ENCODE measurements around the gene CNTNAP2. TPM values are rescaled to one million over a fixed set of nuclear protein-coding genes. Genes with fewer than 3 reads are reported as not detected.

Gene CNTNAP2
- total and polyA plus RNA-seq, 7 donors = 0.60 to 2.4 (median 1.7) TPM

GRCh38 chr7:147611431-147611830 is 1494.8 kb downstream of the CNTNAP2 start:
- no peaks in the 10 kb centered on the region for H3K27me3 ChIP-seq
- intact Hi-C loops (cut with DNase I) = no loop called here
- no peak for DNase-seq
- H3K27ac ChIP-seq = no peak overlapping the region
- no peaks in the 10 kb centered on the region for H3K9me3 ChIP-seq
- no peaks in the 10 kb centered on the region for H3K4me1 ChIP-seq
- H3K4me3 ChIP-seq = no peak overlapping the region
- WGBS, 2 donors = 90 to 92% methylated on average over 1 of the region's 1 CpG
- no peaks in the 10 kb centered on the region for H3K36me3 ChIP-seq
- TF ChIP-seq POLR2A (IDR thresholded peaks at IDR 0.05) (no peak), POLR2AphosphoS5 (IDR thresholded peaks at IDR 0.05) (no peak), EP300 (IDR thresholded peaks at IDR 0.05) (no peak), CTCF (IDR thresholded peaks at IDR 0.05) (no peak)

DNA sequence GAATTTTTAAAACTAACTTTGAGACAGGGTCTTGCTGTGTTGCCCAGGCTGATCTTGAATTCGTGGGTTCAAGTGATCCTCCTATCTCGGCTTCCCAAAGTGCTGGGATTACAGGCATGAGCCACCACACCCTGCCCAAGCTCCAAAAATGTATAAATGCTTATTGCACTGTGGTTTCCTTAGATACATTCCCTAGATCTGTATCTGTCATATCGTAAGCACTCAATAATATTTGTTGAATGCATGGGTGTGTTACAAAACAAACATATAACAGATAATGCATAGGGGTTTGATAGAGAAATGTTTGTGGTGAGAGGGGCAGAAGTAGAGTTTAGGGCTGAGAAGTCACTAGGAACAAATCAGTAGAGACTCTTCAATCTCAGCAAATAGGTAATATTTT is 1518.7 kb downstream of the CNTNAP2 start:
- 37 to 61% methylated on average over 3 of the region's 3 CpGs for WGBS, 2 donors
- Histone ChIP-seq H3K27ac (no peak overlapping the region), H3K4me3 (no peak overlapping the region), H3K4me1 (no peaks in the 10 kb centered on the region), H3K27me3 (no peaks in the 10 kb centered on the region), H3K9me3 (no peaks in the 10 kb centered on the region), H3K36me3 (no peaks in the 10 kb centered on the region)
- TF ChIP-seq CTCF (IDR thresholded peaks at IDR 0.05) (no peak), POLR2AphosphoS5 (IDR thresholded peaks at IDR 0.05) (no peak), EP300 (IDR thresholded peaks at IDR 0.05) (no peak), POLR2A (IDR thresholded peaks at IDR 0.05) (no peak)
- intact Hi-C loops (cut with DNase I) = no loop called here
- no peak for DNase-seq

DNA sequence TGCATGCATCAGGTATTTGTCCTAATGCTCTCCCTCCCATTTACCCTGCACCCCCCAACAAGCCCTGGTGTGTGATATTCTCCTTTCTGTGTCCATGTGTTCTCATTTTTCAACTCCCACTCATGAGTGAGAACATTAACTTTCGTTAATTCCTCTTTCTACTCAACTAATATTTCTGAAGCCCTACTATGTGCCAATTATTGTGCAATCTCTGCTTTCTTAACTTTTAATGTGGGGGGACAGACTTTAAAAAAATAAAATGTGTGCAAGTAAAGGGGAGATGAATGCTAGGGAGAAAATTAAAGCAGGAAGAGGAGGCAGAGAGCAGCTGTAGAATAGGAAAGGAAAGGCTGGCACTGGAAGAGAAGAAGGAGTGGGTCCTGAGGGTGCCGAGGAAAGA is 1520.0 kb downstream of the CNTNAP2 start:
- intact Hi-C loops (cut with DNase I) = no loop called here
- DNase-seq = no peak
- no peaks in the 10 kb centered on the region for H3K4me1 ChIP-seq

DNA sequence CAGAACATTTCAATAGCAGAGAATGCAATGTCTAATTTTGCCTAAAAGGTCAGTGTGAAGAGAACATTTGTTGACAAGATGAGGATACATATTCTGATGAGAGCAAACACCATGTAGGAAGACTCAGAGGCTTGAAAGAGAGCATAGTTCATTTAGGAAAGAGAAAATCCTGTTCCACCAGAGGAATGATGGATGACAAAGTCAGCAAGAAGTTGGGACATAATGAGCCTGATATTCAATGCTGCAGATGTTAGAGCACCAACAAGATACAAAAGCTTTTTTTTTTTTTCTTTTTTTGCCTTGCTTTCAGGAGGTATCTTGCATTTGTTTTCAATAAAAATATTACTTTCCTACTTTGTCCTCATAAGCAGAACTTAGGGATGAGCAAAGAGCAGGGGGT is 1522.0 kb downstream of the CNTNAP2 start:
- no peak for TF ChIP-seq EP300 (IDR thresholded peaks at IDR 0.05)
- no peak for TF ChIP-seq POLR2AphosphoS5 (IDR thresholded peaks at IDR 0.05)
- Histone ChIP-seq H3K9me3 (no peaks in the 10 kb centered on the region), H3K4me1 (no peaks in the 10 kb centered on the region), H3K27me3 (no peaks in the 10 kb centered on the region), H3K36me3 (no peaks in the 10 kb centered on the region), H3K4me3 (no peak overlapping the region), H3K27ac (no peak overlapping the region)
- DNase-seq = no peak
- intact Hi-C loops (cut with DNase I) = no loop called here

More for the DNA sequence above, 1520.0 kb downstream of the CNTNAP2 start:
- 87 to 90% methylated on average over 2 of the region's 2 CpGs for WGBS, 2 donors
- no peaks in the 10 kb centered on the region for H3K9me3 ChIP-seq
- no peak overlapping the region for H3K4me3 ChIP-seq
- H3K27me3 ChIP-seq = no peaks in the 10 kb centered on the region
- no peaks in the 10 kb centered on the region for H3K36me3 ChIP-seq
- TF ChIP-seq POLR2A (IDR thresholded peaks at IDR 0.05) = no peak
- no peak for TF ChIP-seq EP300 (IDR thresholded peaks at IDR 0.05)
- no peak for TF ChIP-seq POLR2AphosphoS5 (IDR thresholded peaks at IDR 0.05)
- TF ChIP-seq CTCF (IDR thresholded peaks at IDR 0.05) = no peak
- H3K27ac ChIP-seq = no peak overlapping the region

GRCh38 chr7:147639037-147639436 is 1522.4 kb downstream of the CNTNAP2 start:
- intact Hi-C loops (cut with DNase I) = no loop called here
- Histone ChIP-seq H3K9me3 (no peaks in the 10 kb centered on the region), H3K36me3 (no peaks in the 10 kb centered on the region), H3K4me3 (no peak overlapping the region), H3K27me3 (no peaks in the 10 kb centered on the region), H3K27ac (no peak overlapping the region), H3K4me1 (no peaks in the 10 kb centered on the region)
- WGBS, 2 donors = 87 to 89% methylated on average over 6 of the region's 6 CpGs
- DNase-seq = no peak
- TF ChIP-seq POLR2A (IDR thresholded peaks at IDR 0.05) (no peak), EP300 (IDR thresholded peaks at IDR 0.05) (no peak), CTCF (IDR thresholded peaks at IDR 0.05) (no peak), POLR2AphosphoS5 (IDR thresholded peaks at IDR 0.05) (no peak)
